Measurements from ENCODE around the gene BMP6.

The BMP6 gene

GRCh38 chr6:7921632-7922092 is 195.8 kb downstream of the BMP6 start:
- no peak overlapping the region for H3K4me2 ChIP-seq (ENCODE audit: low read length)

GRCh38 chr6:7922596-7922995 is 196.7 kb downstream of the BMP6 start:
- Histone ChIP-seq H2AFZ (ENCODE audit: low read depth, low read length) (no peak overlapping the region), H3K9ac (ENCODE audit: low read length) (no peak overlapping the region), H3K36me3 (replicated peaks; ENCODE audit: low read depth, low read length) (no peaks in the 10 kb centered on the region), H3K4me2 (ENCODE audit: low read length) (no peak overlapping the region), H3K9me3 (ENCODE audit: insufficient read depth, low read length) (no peaks in the 10 kb centered on the region), H3K79me2 (ENCODE audit: low read length) (no peaks in the 10 kb centered on the region), H4K20me1 (ENCODE audit: insufficient read depth, low read length) (no peaks in the 10 kb centered on the region), H3K27me3 (ENCODE audit: low read depth, low read length) (no peaks in the 10 kb centered on the region), H3K4me1 (ENCODE audit: low read length) (no peaks in the 10 kb centered on the region), H3K27ac (ENCODE audit: low read length) (no peak overlapping the region), H3K4me3 (ENCODE audit: low read length) (no peak overlapping the region)
- TF ChIP-seq CTCF (IDR thresholded peaks at IDR 0.05; ENCODE audit: low read depth, low read length): no peak
- no peak for TF ChIP-seq EZH2phosphoT487 (IDR thresholded peaks at IDR 0.05; ENCODE audit: low read depth)

More at GRCh38 chr6:7921632-7922092, 195.8 kb downstream of the BMP6 start:
- Histone ChIP-seq H2AFZ (ENCODE audit: low read depth, low read length) (no peak overlapping the region), H3K79me2 (ENCODE audit: low read length) (no peaks in the 10 kb centered on the region), H3K9ac (ENCODE audit: low read length) (no peak overlapping the region), H3K27ac (ENCODE audit: low read length) (no peak overlapping the region), H3K36me3 (replicated peaks; ENCODE audit: low read depth, low read length) (no peaks in the 10 kb centered on the region), H3K9me3 (ENCODE audit: insufficient read depth, low read length) (no peaks in the 10 kb centered on the region), H4K20me1 (ENCODE audit: insufficient read depth, low read length) (no peaks in the 10 kb centered on the region), H3K4me1 (ENCODE audit: low read length) (peaks cover 8% of the 10 kb centered on the region), H3K4me3 (ENCODE audit: low read length) (no peak overlapping the region), H3K27me3 (ENCODE audit: low read depth, low read length) (no peaks in the 10 kb centered on the region)
- TF ChIP-seq CTCF (IDR thresholded peaks at IDR 0.05; ENCODE audit: low read depth, low read length) (no peak), EZH2phosphoT487 (IDR thresholded peaks at IDR 0.05; ENCODE audit: low read depth) (no peak)

- no peaks in the 10 kb centered on the region for H4K20me1 ChIP-seq (ENCODE audit: insufficient read depth, low read length)
- H3K27ac ChIP-seq (ENCODE audit: low read length): no peak overlapping the region
- no peaks in the 10 kb centered on the region for H3K27me3 ChIP-seq (ENCODE audit: low read depth, low read length)
Measured at GRCh38 chr6:7924867-7925266, 199.0 kb downstream of the BMP6 start.

More at GRCh38 chr6:7924867-7925266, 199.0 kb downstream of the BMP6 start:
- no peaks in the 10 kb centered on the region for H3K36me3 ChIP-seq (replicated peaks; ENCODE audit: low read depth, low read length)
- no peak overlapping the region for H3K9ac ChIP-seq (ENCODE audit: low read length)
- H2AFZ ChIP-seq (ENCODE audit: low read depth, low read length): no peak overlapping the region
- no peaks in the 10 kb centered on the region for H3K9me3 ChIP-seq (ENCODE audit: insufficient read depth, low read length)
- TF ChIP-seq CTCF (IDR thresholded peaks at IDR 0.05; ENCODE audit: low read depth, low read length) (no peak), EZH2phosphoT487 (IDR thresholded peaks at IDR 0.05; ENCODE audit: low read depth) (no peak)
- H3K79me2 ChIP-seq (ENCODE audit: low read length): no peaks in the 10 kb centered on the region
- no peaks in the 10 kb centered on the region for H3K4me1 ChIP-seq (ENCODE audit: low read length)
- H3K4me3 ChIP-seq (ENCODE audit: low read length): no peak overlapping the region
- no peak overlapping the region for H3K4me2 ChIP-seq (ENCODE audit: low read length)

Data from OCI-LY3 (cell line).